HCT116 (cell line): ENCODE data around the gene WIPF3. TPM values are rescaled to one million over a fixed set of nuclear protein-coding genes. Genes with fewer than 3 reads are reported as not detected.

ENCODE experiments used
- ATAC-seq: fragments of 200-7000 bp; cut with Tn5 transposase; 2 replicates; pipeline ENCODE4 v1.9.1; 2020; ENCODE audit warnings: mild to moderate bottlenecking, moderate library complexity
- BruUV-seq: library from RNA; stranded (reverse); fragments of 400-500 nt; replicated peaks from 2 replicates; lab custom pipeline; 2021; lab: Mats Ljungman, UMichigan
- CTCF ChIA-PET: fragments of 300-600 bp; sonication (Branson Sonifier 250); formaldehyde crosslinking; loops from one replicate; lab custom pipeline; 2021; ENCODE audit warnings: antibody characterized with exemption; lab: Charles Lee
- POLR2A ChIA-PET: fragments of 300-600, 350-600 bp; sonication (Branson Sonifier 250); formaldehyde crosslinking; loops from one replicate; lab custom pipeline; 2021; ENCODE audit warnings: antibody characterized with exemption; lab: Charles Lee
- RAD21 ChIA-PET, 2 experiments: fragments of 300-600 bp; sonication (Branson Sonifier 250); formaldehyde crosslinking; loops; one replicate each; lab custom pipeline; 2023; ENCODE audit warnings: low total read pairs in 2 of 2; ENCODE audit not compliant: uncharacterized antibody in 2 of 2, unreplicated experiment in 2 of 2, low non-redundant PET in 1 of 2; lab: Charles Lee
- DNase-seq: peaks from one replicate; pipeline ENCODE4 v3.0.0-alpha.2; 2010; ENCODE audit warnings: low read depth, low spot score
- H2AFZ ChIP-seq: fragments of 200-600 bp; shearing (Covaris generic), sonication (generic); 2 replicates; pipeline ENCODE4 v1.6.1; 2017; ENCODE audit warnings: low read depth, mixed run types, mixed read lengths, antibody characterized with exemption, low read length; ENCODE audit not compliant: poor library complexity, severe bottlenecking
- H3K27ac ChIP-seq: 2 replicates; pipeline ENCODE4 v1.5.1; 2012; ENCODE audit warnings: low read depth, low read length
- H3K27me3 ChIP-seq: fragments of 200-600 bp; sonication (generic); 2 replicates; pipeline ENCODE4 v1.6.1; 2016; ENCODE audit warnings: mixed run types, low read length, mixed read lengths; ENCODE audit not compliant: insufficient read depth
- H3K36me3 ChIP-seq, 2 experiments: fragments of 200-500 bp in 1 of 2; fragments of 200-600 bp in 1 of 2; sonication (Bioruptor generic) in 1 of 2; sonication (generic) in 1 of 2; 2 replicates each; pipeline versions ENCODE4 v1.5.1 to v1.6.1; 2014 to 2016; ENCODE audit warnings: low read length in 2 of 2, inconsistent platforms in 1 of 2, mixed read lengths in 1 of 2, mixed run types in 1 of 2; ENCODE audit not compliant: insufficient read depth in 2 of 2, control insufficient read depth in 1 of 2
- H3K4me1 ChIP-seq, 2 experiments: fragments of 200-600 bp in 1 of 2; sonication (generic) in 1 of 2; 2 replicates each; pipeline versions ENCODE4 v1.5.1 to v1.6.1; 2012 to 2017; ENCODE audit warnings: low read length in 2 of 2, inconsistent platforms in 1 of 2, mild to moderate bottlenecking in 1 of 2, mixed read lengths in 1 of 2, mixed run types in 1 of 2, moderate library complexity in 1 of 2; ENCODE audit not compliant: insufficient read depth in 2 of 2, control insufficient read depth in 1 of 2
- H3K4me2 ChIP-seq: fragments of 200-600 bp; sonication (generic); 2 replicates; pipeline ENCODE4 v1.6.1; 2017; ENCODE audit warnings: mixed run types, low read length, mixed read lengths
- H3K4me3 ChIP-seq, 2 experiments: fragments of 200-600 bp in 1 of 2; sonication (generic) in 1 of 2; replicated peaks in 1 of 2; 2 replicates each; pipeline ENCODE4 v1.5.1; 2011 to 2016; ENCODE audit warnings: low read length in 2 of 2, control low read depth in 1 of 2, low read depth in 1 of 2, mild to moderate bottlenecking in 1 of 2, mixed read lengths in 1 of 2, mixed run types in 1 of 2
- H3K79me2 ChIP-seq: fragments of 200-600 bp; sonication (generic); 2 replicates; pipeline ENCODE4 v1.6.1; 2017; ENCODE audit warnings: mild to moderate bottlenecking, mixed run types, low read length, moderate library complexity, mixed read lengths; ENCODE audit not compliant: insufficient read depth
- H3K9ac ChIP-seq: fragments of 200-600 bp; sonication (generic); 2 replicates; pipeline ENCODE4 v1.6.1; 2016; ENCODE audit warnings: low read length, mixed read lengths
- H3K9me2 ChIP-seq: fragments of 200-600 bp; sonication (generic), shearing (Covaris generic); 2 replicates; pipeline ENCODE4 v1.6.1; 2017; ENCODE audit warnings: mixed run types, mild to moderate bottlenecking, moderate library complexity; ENCODE audit not compliant: insufficient read depth
- H3K9me3 ChIP-seq, 2 experiments: fragments of 200-500 bp in 1 of 2; fragments of 200-600 bp in 1 of 2; sonication (Bioruptor generic) in 1 of 2; sonication (generic) in 1 of 2; 2 replicates each; pipeline ENCODE4 v1.6.1; 2014 to 2017; ENCODE audit warnings: low read length in 2 of 2, mixed read lengths in 2 of 2, inconsistent platforms in 1 of 2, low read depth in 1 of 2, mild to moderate bottlenecking in 1 of 2, mixed run types in 1 of 2, moderate library complexity in 1 of 2; ENCODE audit not compliant: control insufficient read depth in 1 of 2, insufficient read depth in 1 of 2
- H4K20me1 ChIP-seq: fragments of 200-600 bp; sonication (generic), shearing (Covaris generic); 2 replicates; pipeline ENCODE4 v1.6.1; 2017; ENCODE audit warnings: mixed run types, mild to moderate bottlenecking, moderate library complexity; ENCODE audit not compliant: insufficient read depth
- CBX3 ChIP-seq: IDR thresholded peaks from 2 replicates; pipeline ENCODE4 v1.6.1; 2012; ENCODE audit warnings: low read depth
- CEBPB ChIP-seq: IDR thresholded peaks from 2 replicates; pipeline ENCODE4 v1.6.1; 2012; ENCODE audit warnings: low read depth
- EGR1 ChIP-seq: IDR thresholded peaks from 2 replicates; pipeline ENCODE4 v1.6.1; 2012; ENCODE audit warnings: low read depth
- MAX ChIP-seq: IDR thresholded peaks from 2 replicates; pipeline ENCODE4 v1.6.1; 2012
- RAD21 ChIP-seq: IDR thresholded peaks from 2 replicates; pipeline ENCODE4 v1.6.1; 2012; ENCODE audit warnings: low read depth, mild to moderate bottlenecking
- SIN3A ChIP-seq: IDR thresholded peaks from 2 replicates; pipeline ENCODE4 v1.6.1; 2012; ENCODE audit warnings: low read depth
- TCF7L2 ChIP-seq: IDR thresholded peaks from 2 replicates; pipeline ENCODE4 v1.7.0; 2011; ENCODE audit warnings: borderline replicate concordance, inconsistent platforms; ENCODE audit not compliant: insufficient read depth, insufficient read length; ENCODE audit errors: extremely low read depth
- intact Hi-C: fragments of 100-400 bp; cut with micrococcal nuclease; formaldehyde crosslinking; loops from 2 replicates; pipeline ENCODE4 v1.10.0; 2022
- total RNA-seq: library from RNA; stranded (reverse); gene quantifications from one replicate; pipeline ENCODE4 v1.2.1, GENCODE V29; 2021; ENCODE audit not compliant: unreplicated experiment
- TF ChIP-seq, protein P1 (sequence below): IDR thresholded peaks from 2 replicates; pipeline ENCODE4 v1.6.1; 2012; ENCODE audit warnings: low read depth

Gene WIPF3
- total RNA-seq, 1 experiment from 2014 or later = 8.6 TPM

DNA sequence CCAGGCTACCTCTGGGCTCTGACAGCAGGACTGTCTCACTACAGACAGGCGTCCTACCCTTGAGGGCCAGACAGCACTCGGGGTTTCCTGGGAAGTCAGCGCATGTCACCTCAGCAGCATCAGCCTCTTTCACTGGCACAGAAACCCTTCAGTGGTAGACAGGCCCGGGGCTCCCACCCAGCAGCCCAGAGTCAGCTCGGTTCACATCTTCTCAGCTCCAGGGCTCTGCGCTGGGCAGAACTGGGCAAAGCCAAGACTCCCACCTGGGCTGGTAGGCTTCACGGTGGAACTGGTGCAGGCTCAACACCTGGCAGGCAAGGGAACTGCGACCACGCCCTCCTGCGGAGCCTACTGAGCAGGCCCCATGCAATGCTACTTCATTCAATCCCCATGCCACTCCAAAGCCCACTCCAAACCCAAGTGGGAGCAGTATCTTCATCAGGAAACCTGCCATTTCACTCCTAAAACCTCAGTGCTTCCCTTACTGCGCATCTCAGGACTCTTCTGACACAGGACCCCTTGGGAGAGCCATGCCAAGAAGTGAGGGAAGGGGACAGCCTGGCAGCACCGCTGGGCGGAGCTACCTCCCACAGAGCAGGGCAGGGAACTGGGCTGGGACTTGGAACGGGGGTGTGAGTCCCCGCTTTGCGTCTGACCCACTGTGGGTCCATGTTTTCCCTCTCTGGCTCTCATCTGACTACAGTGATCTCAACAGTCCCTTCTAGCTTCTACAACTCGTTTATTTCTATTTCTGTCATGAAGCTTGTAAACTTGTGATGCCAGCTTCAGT lies 122.9 kb downstream of the WIPF3 start:
- Histone ChIP-seq H4K20me1 (no peaks in the 10 kb centered on the region), H3K27me3 (no peaks in the 10 kb centered on the region), H3K79me2 (no peaks in the 10 kb centered on the region), H3K9ac (no peak overlapping the region), H2AFZ (no peak overlapping the region), H3K36me3 (peaks cover 3 to 8% of the 10 kb centered on the region in 2 experiments; a peak in 2 of 4 replicates), H3K27ac (no peak overlapping the region), H3K4me2 (no peak overlapping the region), H3K9me2 (no peaks in the 10 kb centered on the region), H3K9me3 (no peaks in the 10 kb centered on the region), H3K4me1 (no peaks in the 10 kb centered on the region), H3K4me3 (no peak overlapping the region)
- TF ChIP-seq, protein P1, sequence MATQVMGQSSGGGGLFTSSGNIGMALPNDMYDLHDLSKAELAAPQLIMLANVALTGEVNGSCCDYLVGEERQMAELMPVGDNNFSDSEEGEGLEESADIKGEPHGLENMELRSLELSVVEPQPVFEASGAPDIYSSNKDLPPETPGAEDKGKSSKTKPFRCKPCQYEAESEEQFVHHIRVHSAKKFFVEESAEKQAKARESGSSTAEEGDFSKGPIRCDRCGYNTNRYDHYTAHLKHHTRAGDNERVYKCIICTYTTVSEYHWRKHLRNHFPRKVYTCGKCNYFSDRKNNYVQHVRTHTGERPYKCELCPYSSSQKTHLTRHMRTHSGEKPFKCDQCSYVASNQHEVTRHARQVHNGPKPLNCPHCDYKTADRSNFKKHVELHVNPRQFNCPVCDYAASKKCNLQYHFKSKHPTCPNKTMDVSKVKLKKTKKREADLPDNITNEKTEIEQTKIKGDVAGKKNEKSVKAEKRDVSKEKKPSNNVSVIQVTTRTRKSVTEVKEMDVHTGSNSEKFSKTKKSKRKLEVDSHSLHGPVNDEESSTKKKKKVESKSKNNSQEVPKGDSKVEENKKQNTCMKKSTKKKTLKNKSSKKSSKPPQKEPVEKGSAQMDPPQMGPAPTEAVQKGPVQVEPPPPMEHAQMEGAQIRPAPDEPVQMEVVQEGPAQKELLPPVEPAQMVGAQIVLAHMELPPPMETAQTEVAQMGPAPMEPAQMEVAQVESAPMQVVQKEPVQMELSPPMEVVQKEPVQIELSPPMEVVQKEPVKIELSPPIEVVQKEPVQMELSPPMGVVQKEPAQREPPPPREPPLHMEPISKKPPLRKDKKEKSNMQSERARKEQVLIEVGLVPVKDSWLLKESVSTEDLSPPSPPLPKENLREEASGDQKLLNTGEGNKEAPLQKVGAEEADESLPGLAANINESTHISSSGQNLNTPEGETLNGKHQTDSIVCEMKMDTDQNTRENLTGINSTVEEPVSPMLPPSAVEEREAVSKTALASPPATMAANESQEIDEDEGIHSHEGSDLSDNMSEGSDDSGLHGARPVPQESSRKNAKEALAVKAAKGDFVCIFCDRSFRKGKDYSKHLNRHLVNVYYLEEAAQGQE = no peak
- TF ChIP-seq CBX3 = no peak
- ChIA-PET RAD21 (no interaction called here), POLR2A (no interaction called here), CTCF (interaction anchor here (1.3 kb wide), 1 partner anchor 9 kb away, joined by 4 read pairs; no protein-coding TSS in a partner anchor)
- intact Hi-C loops = no loop called here
- BruUV-seq = no TSS peak
- no peak for DNase-seq
- no peak; the same call in 1 of the 2 replicates for ATAC-seq

GRCh38 chr7:29935111-29935510 lies 128.8 kb downstream of the WIPF3 start:
- BruUV-seq = no TSS peak
- intact Hi-C loops = no loop called here
- H3K27ac ChIP-seq = no peak overlapping the region
- TF ChIP-seq TCF7L2 = no peak
- TF ChIP-seq SIN3A = no peak
- TF ChIP-seq RAD21 = no peak
- no peak for TF ChIP-seq CEBPB
- TF ChIP-seq, protein P1 = no peak
- TF ChIP-seq EGR1 = no peak
- no peak for TF ChIP-seq MAX

More at GRCh38 chr7:29935111-29935510, 128.8 kb downstream of the WIPF3 start:
- ChIA-PET POLR2A (no interaction called here), CTCF (no interaction called here), RAD21 (no interaction called here)
- Histone ChIP-seq H2AFZ (no peak overlapping the region), H3K9ac (no peak overlapping the region), H4K20me1 (no peaks in the 10 kb centered on the region), H3K4me1 (no peaks in the 10 kb centered on the region), H3K9me2 (no peaks in the 10 kb centered on the region), H3K4me2 (no peak overlapping the region), H3K9me3 (no peaks in the 10 kb centered on the region), H3K4me3 (no peak overlapping the region), H3K36me3 (peaks cover 15 to 21% of the 10 kb centered on the region in 2 experiments), H3K27me3 (no peaks in the 10 kb centered on the region), H3K79me2 (no peaks in the 10 kb centered on the region)
- DNase-seq (no peak), ATAC-seq (no peak)
